Activated CD8-positive, alpha-beta memory T cell treated with anti-CD3 and anti-CD28 coated beads for 48 hours (primary cell): ENCODE results near the gene CADM4.
A peak's percentile ranks its signal among the peaks of the same experiment; 100 is the strongest.
"Not testable (repeated sequence)": the region's sequence is repeated elsewhere in the genome, so short reads cannot be mapped to it uniquely, and the experiment has no call there.

Source experiments
- DNase-seq, 3 experiments: peaks; one replicate each; pipeline ENCODE4 v3.0.0-alpha.2; 2020; ENCODE audit warnings: low read depth in 2 of 3, low spot score in 2 of 3

The CADM4 gene, protein sequence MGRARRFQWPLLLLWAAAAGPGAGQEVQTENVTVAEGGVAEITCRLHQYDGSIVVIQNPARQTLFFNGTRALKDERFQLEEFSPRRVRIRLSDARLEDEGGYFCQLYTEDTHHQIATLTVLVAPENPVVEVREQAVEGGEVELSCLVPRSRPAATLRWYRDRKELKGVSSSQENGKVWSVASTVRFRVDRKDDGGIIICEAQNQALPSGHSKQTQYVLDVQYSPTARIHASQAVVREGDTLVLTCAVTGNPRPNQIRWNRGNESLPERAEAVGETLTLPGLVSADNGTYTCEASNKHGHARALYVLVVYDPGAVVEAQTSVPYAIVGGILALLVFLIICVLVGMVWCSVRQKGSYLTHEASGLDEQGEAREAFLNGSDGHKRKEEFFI

DNA sequence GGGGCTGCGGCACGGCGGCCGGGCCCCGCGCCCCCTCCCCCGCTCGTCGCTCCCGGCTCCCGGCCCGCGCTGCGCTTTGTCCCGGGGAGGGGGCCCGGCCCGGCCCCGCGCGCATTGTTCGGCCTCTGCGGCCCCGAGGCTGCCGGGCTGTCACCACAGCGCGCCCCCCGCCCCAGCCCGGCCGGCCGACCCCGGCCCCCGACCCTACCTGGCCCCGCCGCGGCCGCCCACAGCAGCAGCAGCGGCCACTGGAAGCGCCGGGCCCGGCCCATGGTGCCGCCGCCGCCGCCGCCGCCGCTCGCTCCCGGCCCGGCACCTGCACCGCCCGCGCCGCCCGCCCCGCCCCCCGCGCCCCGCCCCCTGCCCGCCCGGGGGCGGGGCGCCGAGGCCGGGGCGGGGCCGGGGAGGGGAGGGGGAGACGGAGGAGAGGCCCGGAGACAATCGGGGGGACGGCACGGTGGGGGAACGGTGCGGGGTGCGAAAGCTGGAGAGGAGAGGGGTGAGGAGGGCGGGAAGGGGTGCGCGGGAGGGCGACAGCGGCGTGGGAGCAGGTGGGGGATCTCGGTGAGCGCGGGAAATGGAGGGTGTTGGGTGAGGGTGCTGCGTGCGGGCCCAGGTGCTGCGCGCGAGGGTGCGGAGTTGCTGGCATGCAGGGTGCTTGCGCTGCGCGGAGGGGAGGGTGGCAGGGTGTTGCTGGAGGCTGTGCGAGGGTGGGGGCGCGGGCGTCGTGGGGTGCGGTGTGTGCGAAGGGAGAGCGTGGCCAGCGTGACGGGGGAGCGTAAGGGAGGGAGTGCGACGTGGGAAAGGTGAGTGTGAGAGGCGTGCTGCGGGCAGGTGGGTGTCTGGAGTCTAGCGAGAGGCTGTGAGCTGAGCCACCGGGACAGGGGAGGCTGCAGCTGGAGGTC, at the start of gene CADM4:
CADM4 (minus strand) TSS at position 332 of the 905 bp plus-strand sequence; CDS start at position 272, 60 bp downstream.
- DNase-seq, result no peak

DNA sequence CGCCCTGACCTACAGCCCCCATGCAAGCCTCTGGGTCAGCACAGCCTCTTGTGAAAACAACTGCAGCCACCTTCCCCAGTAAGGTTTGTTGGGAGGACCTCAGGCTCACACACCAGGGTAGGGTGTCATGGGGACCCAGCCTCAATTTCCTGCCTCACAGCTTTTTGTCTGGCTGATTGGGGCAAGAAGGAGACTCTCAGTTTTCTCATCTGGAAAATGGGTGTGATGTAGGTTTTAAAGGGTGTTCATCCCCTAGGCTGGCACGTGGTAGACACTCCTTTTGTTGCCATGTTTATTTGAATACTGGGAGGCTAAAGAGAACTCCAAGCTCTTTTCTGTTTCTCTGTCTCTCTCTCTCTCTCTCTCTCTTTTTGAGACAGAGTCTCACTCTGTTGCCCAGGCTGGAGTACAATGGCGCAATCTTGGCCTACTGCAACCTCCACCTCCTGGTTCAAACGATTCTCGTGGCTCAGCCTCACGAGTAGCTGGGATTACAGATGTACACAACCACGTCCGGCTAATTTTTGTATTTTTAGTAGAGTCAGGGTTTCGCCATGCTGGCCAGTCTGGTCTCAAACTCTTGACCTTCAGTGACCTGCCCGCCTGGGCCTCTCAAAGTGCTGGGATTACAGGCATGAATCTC, 48.5 kb upstream of the CADM4 start:
- no peak for DNase-seq

DNA sequence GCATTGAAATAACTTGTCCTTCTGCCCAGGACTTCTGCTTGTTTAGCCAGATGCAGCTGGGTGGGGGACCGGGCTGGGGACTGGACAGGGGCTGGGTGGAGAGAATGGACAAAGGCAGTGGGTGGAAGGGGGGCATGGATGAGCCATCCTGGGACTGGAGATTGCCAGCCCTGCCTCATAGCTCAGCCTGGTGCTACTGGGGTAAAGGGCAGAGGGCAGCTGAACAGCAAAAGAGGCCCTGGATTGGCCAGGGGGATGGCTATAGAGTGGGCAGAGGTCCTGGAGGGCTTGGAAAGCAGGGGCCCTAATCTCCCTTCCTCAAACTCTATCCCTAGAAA, 48.0 kb upstream of the CADM4 start:
- DNase-seq, result no peak

DNA sequence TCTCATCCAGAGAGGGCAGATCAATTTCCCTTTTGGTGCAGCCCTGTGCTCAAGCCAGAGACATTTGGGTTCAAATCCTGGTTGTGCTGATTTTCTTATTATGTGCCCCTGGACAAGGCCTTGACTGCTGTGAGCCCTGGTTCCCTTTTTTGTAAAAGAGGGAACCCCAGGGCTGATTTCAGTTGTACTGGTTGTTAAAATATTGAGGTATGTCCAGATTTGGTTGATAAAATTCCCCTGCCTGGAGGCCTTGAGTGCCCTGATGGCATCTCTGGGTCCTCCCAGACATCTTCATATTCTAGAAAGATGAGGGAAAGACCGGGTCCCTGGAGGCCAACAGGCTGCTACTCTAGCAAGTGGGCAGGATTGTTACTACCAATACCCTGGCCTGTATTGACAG, 44.7 kb upstream of the CADM4 start:
- no peak for DNase-seq

DNA sequence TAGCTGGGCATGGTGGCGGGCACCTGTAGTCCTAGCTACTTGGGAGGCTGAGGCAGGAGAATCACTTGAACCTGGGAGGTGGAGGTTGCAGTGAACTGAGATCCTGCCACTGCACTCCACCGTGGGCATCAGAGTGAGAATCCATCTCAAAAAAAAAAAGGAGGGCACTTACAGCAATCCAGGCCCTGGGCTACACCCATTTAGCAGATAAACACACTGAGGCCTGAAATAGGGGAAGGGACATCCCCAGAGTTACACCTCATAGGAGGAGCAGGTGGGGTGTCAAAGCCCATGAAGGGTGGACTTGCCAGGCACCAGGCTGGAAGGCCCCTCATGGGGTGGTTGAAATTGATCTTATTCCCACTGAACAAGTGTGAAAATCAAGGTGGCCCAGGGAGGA, 44.3 kb upstream of the CADM4 start:
- no peak for DNase-seq

DNA sequence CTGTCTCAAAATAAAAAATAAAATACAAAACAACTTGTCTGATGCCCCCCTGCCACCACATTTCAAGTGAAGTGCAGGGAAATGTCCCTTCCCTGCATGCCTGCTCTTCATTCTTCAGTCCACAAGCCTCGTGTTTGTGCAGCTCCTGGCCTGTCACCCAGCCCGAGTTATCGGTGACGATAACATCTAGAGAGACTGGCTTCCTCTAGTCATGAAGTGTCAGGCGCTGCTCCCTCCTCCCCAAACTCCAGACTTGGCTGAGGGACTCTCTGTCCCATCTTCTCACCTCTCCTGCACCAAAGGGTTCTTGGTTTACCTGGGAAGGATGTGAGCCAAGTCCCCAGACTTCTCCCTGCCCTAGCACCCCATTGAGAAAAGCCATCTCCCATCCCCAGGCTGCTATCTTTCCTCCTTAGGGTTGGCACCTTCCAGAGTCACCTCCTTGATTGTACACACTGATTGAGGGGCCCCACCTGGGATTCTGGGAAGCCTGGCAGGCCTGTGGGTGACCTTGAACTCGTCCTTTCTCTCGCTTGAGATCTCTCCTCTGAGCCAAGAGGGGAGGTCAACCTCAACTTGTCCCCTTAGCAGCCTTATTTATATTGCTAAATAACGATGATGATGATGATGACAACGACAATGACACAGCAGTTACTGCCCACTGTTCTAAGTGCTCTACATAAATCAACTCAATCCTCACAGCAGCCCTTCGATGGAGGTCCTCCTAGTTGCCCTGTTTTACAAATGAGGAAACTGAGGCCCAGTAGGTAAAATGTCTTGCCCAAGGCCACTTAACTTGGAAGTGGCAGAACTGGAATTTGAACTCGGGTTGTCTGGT, 43.4 kb upstream of the CADM4 start:
- no peak for DNase-seq

DNA sequence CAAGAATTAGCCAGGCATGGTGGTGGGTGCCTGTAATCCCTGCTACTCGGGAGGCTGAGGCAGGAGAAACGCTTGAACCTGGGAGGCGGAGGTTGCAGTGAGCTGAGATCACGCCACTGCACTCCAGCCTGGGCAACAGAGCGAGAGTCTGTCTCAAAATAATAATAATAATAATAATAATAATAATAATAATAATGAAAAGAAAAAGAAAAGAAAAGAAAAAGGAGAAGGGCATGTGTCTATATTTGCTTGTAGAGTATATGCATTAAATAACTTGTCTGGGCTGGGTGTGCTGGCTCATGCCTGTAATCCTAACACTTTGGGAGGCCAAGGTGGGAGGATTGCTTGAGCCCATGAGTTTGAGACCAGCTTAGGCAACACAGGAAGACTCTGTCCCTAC, 42.6 kb upstream of the CADM4 start:
- DNase-seq, result not testable (repeated sequence)

DNA sequence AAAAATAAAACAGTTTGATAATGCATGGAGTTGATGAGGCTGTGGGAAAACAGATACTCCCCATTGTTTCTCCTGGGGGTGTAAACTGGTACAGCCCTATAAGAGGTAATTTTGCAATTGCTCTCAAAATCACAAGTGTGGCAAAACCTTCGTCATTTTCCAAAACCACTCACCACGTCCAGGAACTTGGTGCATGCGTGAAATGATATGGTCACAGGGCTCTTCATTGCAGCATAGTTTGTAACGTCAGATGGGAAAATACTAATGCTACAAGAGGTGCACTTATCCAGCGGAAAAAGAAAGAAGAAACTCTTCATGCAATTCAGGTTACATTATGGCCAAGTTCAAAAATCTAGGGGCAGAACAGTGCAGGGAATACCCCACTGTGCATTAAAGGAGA, 42.2 kb upstream of the CADM4 start:
- DNase-seq, result no peak

DNA sequence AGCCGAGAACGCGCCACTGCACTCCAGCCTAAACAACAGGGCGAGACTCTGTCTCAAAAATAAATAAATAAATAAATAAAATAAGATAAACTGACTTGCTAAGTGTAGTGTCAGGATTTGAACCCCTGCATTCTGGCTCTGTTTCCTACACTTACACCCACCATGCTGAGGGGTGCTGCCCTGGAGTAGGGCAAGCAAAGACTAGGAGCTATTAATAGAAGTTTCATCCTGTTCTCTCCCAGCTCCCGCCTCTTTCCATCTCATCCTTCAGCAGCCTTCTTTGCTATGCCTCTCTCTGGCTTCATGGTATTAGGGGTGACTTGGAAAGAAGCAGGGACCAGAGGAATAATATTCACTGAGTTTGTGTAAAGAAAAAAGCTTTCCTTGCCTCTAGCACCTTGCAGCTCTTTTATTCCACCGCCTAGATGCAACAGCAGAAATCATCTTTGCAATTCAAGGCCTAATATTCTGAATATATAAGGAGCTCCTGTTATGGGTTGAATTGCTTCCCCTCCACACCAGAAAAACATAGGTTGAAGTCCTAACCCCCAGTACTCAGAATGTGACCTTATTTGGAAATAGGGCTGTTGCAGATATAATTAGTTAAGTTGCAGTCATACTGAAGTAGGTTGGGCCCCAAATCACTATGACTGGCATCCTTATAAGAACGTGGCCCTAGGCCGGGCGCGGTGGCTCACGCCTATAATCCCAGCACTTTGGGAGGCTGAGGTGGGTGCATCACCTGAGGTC, 39.0 kb upstream of the CADM4 start:
- DNase-seq, result no peak

DNA sequence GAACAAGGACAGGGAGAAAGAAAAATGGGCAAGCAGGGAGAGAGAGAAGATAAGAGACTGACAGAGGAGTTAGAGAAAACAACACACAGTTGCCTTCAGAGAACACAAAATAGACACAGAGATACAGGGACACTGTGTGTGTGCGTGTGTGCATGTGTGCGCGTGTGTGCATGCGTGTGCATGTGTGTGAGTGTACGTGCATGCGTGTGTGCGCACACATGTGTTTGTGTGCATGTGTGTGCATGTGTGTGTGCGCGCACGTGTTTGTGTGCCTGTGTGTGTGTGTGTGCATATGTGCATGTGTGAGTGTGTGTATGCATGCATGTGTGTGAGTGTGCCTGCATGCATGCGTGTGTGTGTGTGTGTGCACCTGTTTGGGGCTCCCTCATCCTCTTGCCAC, 36.3 kb upstream of the CADM4 start:
- DNase-seq, result no peak

DNA sequence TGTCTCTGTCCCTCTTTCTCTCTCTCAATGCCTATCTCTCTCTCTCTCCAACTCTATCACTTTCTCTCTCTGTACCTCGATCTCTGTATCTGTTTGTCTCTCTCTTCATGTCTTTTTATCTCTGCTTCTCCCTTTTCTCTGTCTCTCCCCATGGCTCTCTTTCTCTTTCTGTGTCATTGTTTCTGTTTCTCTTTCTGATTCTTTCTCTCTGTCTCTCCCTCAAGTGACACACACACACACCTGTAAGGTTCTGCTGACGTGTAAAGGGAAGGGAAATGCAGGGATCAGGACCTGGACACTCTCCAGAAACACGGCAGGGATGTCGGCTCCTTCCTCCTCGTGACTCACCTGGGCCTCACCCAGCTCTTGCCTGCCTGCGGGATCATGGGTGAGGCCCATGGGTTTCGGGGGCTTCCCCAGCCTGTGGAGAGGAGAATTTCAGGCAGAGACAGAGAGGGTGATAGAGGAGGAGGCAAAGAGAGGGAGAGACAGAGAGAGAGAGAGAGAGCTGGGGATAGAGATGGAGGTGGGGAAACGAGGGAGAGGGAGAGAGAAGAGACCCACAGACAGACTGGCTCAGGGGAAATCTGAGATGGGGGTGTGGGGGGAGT, 35.7 kb upstream of the CADM4 start:
- no peak for DNase-seq

DNA sequence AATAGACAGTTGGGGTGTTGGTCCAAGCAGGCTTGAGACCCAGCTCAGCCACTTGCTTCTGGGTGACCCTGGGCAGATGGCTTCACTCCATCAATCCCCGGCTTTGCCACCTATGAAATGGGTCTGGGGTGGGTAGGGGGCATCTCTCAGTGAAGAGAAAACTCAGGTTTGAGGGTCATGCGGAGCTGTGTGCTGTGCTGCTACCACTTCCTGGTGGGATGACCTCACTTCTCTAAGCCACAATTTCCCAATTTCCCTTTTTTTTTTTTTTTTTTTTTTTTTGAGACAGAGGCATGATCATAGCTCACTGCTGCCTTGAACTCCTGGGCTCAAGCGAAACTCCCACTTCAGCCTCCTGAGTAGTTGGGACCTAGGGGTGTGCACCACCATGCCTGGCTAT, 34.9 kb upstream of the CADM4 start:
- DNase-seq, result no peak

DNA sequence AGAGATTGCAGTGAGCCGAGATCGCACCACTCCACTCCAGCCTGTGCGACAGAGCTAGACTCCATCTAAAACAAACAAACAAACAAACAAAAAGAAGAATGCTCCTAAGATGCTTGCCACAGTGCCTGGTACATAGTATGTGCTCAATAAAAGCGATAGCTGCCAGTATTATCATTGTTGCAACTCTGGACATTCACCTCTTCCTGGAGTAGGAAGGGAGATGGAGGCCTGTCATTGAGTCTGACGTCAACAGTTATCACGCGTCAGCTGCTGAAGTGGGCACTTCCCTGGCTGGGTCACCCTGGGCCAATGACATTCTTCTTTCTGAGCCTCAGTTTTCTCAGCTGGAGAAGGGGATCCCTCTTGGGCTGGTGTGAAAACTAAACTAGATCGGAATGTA, 34.5 kb upstream of the CADM4 start:
- no peak for DNase-seq

DNA sequence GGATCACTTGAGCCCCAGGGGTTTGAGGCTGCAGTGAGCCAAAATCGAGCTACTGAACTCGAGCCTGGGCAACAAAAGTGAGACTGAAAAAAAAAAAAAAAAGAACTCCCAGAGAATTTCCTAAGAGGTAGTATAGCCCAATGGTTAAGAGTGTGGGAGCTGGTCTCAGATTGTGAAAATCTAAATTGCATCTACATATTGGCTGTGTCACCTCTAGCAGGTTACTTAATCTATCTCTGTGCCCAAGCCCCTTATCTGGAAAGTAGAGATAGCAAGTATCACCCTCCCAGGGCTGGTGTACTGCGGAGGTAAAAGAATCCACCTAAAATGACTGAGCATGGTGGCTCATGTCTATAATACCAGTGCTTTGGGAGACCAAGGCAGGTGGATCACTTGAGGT, 34.0 kb upstream of the CADM4 start:
- DNase-seq, result no peak

DNA sequence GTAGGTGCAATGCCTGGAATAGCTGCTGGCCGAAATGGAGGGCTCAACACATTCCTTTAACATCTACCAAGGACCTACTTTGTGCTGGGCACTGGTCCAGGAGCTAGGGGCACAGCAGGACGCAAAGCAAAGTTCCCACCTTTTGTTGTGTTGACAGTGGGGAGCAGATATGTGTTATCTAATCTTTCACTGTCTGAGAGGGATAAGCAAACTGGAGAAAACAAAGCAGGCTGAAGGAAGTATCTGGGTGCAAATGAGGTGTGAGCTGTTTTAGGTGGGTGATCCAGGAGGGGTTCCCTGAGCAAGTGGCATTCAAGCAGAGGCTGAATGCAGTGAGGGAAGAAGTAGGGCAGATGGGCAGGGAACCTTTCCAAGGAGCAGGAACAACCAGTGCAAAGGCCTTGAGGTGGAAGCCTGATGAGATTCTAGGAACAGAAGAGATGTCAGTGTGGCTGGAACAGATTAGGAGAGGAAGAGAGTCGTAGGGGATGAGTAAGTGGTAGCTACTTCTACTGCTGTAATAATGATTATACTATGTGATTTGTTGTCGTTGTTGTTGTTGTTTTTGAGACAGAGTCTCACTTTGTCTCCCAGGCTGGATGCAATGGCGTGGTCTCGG, 32.5 kb upstream of the CADM4 start:
- DNase-seq, result no peak

DNA sequence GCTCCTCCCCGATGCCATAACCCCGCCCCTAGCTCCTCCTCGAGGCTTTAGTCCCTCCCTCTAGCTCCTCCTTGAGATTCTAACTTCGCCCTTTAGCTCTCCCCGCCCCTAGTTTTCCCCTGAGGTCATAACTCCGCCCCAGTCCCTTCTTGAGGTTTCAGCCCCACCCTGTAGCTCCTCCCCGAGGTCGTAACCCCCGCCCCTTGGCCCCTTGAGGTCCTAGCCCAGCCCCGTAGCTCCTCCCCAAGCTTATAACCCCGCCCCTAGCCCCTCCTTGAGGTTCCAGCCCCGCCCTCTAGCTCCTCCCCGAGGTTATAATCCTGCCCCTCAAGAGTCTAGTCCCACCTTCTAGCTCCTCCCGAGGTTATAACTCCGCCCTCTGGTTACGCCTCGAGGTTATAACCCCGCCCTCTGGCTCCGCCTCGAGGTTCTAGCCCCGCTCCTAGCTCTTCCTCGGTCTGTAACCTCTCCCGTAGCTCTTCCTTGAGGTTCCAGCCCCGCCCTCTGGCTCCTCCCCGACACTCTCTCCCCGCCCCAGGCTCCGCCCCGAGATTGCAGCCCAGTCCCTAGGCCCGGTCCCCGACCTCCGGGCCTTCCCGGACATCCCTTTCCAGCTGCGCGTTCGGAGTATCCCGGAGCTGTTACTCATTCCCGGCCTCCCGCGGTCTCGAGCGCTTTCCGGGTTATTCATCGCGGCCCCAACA, 28.9 kb upstream of the CADM4 start:
- DNase-seq, result peak; percentile 81 to 95 (median 90)

DNA sequence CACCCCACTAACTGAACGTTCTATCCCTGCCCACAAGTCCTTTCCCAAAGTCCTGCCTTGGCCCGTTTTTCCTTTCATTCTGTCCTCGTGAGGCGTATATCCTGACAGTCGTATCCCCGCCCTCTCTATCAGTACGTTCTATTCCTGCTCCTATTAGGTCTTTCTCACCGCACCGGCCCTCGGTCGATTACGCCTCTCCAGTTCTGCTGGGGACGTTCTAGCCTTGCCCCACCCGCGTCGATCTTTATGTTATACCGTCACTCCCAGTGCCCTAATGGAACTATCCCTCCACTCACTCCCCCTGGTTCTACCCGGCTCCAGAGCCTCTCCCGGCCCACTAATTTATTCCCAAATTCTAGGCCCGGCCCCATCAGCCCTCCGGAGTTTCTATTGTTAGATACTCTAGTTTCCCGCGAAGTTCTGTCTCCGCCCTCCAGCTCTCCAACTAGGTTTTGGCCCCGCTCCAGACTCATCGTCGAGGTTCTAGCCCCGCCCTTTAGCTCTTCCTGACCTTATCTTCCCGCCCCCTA, 28.3 kb upstream of the CADM4 start:
- DNase-seq, result peak in 1 of 3 experiments; percentile 88

DNA sequence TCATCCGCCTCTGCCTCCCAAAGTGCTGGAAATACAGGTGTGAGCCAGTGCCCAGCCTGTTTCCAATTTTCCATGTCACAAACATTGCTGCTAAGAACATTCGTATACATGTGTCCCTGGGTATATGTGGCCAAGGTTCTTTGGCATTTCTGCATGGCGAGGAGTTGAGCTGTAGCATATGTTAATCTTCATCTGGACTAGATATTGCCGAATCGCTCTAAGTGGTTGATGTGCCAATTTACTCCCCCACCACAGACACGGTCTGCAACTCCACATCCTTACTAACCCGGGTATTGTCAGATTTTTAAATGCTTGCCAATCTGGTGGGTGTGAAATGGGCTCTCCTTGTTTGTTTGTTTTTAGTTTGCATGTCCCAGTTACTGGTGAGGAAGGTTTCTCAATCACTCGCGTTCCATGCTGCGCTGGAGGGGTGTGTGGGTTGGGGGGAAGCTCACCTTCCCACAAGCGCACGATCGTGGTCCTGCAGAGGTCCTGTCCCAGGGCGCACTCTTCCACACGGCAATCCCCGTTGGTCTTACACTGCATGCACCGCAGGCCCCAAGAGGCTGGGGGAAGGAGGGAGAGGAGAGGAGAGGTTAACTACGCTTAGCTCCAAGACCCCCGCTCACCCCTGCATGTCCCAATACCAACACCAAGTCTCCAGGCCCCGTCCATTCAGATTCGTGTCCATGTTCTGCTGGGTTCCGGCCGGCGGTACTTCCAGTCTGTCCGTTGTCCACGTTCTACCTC, 27.7 kb upstream of the CADM4 start:
- no peak for DNase-seq
